Kidney epithelial cell (primary cell): ENCODE results near the gene C22orf31. TPM values are rescaled to one million over a fixed set of nuclear protein-coding genes. Genes with fewer than 3 reads are reported as not detected.

Source experiments
- DNase-seq: peaks from one replicate; pipeline ENCODE4 v3.0.0-alpha.2; 2010; ENCODE audit warnings: low read depth
- H3K27me3 ChIP-seq: 2 replicates; pipeline ENCODE4 v1.6.0; 2011; ENCODE audit warnings: low read length; ENCODE audit not compliant: control insufficient read depth, insufficient read depth
- H3K36me3 ChIP-seq: 2 replicates; pipeline ENCODE4 v1.5.1; 2011; ENCODE audit warnings: low read length; ENCODE audit not compliant: control insufficient read depth, insufficient read depth
- H3K4me3 ChIP-seq: 2 replicates; pipeline ENCODE4 v1.5.1; 2011; ENCODE audit warnings: low read depth, mild to moderate bottlenecking, control low read depth, low read length
- total RNA-seq: library from RNA; depleted of rRNA; stranded (reverse); fragments of >200 nt; gene quantifications from 2 replicates; pipeline ENCODE4 v1.2.3, GENCODE V29; 2015
- TF ChIP-seq, protein P1 (sequence below): IDR thresholded peaks from 2 replicates; pipeline ENCODE4 v1.5.1; 2011; ENCODE audit warnings: mild to moderate bottlenecking, moderate library complexity, low read length, control low read depth, inconsistent platforms; ENCODE audit not compliant: insufficient read depth, poor library complexity, severe bottlenecking

C22orf31 gene
- total RNA-seq, 1 donor from 2014 or later: not detected

DNA sequence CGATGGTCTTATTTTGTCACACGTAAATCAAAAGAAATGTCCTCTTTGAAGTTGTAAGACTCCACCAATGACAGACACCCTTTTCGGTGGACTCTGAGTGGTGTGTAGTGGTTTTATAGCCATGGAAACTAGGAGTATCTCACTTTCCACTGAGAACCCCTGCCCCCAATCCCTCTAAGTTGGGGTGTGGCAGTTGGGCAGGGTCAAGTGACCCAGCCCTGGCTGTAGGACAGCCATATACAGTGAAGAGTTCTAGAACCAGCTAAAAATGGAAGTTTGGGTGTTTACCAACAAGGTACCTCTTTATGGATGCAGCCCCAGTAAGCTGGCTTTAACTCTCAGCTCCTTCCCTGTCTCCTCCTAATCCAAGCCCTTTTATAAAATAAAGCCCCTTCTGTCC, 5.2 kb downstream of the C22orf31 start:
- H3K27me3 ChIP-seq: no peaks in the 10 kb centered on the region
- TF ChIP-seq, protein P1, sequence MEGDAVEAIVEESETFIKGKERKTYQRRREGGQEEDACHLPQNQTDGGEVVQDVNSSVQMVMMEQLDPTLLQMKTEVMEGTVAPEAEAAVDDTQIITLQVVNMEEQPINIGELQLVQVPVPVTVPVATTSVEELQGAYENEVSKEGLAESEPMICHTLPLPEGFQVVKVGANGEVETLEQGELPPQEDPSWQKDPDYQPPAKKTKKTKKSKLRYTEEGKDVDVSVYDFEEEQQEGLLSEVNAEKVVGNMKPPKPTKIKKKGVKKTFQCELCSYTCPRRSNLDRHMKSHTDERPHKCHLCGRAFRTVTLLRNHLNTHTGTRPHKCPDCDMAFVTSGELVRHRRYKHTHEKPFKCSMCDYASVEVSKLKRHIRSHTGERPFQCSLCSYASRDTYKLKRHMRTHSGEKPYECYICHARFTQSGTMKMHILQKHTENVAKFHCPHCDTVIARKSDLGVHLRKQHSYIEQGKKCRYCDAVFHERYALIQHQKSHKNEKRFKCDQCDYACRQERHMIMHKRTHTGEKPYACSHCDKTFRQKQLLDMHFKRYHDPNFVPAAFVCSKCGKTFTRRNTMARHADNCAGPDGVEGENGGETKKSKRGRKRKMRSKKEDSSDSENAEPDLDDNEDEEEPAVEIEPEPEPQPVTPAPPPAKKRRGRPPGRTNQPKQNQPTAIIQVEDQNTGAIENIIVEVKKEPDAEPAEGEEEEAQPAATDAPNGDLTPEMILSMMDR: no peak

DNA sequence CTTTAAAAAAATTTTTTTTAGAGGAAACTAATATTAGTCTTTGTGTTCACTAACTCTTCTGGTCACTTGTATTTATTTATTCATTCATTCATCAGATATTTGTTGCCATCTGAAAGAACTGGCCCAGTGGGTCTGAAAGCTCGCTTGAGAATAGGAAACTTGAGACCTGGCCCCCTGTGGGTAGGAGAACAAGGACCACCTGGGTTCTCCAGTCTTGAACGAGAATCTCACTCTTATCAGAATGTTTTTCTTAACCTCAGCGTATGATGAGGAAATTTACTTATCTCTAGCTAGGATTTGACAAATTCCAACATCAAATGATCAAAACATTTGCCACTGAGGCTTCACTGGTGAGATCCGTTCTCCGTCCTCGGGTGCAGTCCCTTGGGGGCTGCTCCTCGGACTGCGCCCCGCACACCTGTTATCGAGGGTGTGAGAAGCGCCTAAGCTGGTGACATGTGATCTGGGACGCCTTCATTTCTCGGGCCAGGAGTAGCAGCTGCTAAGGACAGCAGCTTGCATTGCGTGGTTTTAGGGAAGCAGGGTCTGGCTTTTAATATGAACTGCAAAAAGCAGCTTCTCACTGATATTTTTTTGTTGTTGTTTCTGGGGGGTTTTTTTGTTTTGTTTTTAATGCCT, 6.3 kb downstream of the C22orf31 start:
- Histone ChIP-seq H3K27me3 (no peaks in the 10 kb centered on the region), H3K36me3 (no peaks in the 10 kb centered on the region), H3K4me3 (no peak overlapping the region)
- TF ChIP-seq, protein P1: no peak
- no peak for DNase-seq

More for the DNA sequence above, 5.2 kb downstream of the C22orf31 start:
- Histone ChIP-seq H3K36me3 (no peaks in the 10 kb centered on the region), H3K4me3 (no peak overlapping the region)
- DNase-seq: no peak

DNA sequence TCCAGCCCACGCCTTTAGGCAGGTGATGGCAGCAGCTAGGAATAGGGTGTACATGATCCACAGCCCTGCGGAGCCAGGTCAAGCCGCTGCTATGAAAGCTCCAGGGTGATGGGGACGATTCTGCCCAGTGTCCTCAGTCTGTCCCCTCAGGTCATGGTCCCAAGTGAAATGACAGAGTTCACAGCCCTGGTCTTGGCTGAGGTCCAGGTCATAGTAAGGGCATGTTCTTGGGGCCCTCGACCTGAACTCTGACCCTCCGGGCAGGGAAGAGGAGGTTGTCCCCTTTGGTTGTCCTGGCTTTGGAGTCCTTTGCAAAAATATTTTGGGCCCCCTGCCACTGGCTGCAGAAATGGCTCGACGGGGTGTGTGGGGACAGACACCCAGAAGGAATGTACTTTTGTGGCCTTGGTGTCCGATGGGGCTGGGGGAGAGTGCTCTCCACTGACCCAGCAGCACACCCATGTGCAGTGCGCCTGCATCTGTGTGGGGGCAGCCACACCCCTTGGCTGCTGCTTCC, 7.3 kb downstream of the C22orf31 start:
- TF ChIP-seq, protein P1: no peak
- peaks cover 1% of the 10 kb centered on the region for H3K36me3 ChIP-seq
- H3K4me3 ChIP-seq: no peak overlapping the region
- no peak for DNase-seq
- no peaks in the 10 kb centered on the region for H3K27me3 ChIP-seq

DNA sequence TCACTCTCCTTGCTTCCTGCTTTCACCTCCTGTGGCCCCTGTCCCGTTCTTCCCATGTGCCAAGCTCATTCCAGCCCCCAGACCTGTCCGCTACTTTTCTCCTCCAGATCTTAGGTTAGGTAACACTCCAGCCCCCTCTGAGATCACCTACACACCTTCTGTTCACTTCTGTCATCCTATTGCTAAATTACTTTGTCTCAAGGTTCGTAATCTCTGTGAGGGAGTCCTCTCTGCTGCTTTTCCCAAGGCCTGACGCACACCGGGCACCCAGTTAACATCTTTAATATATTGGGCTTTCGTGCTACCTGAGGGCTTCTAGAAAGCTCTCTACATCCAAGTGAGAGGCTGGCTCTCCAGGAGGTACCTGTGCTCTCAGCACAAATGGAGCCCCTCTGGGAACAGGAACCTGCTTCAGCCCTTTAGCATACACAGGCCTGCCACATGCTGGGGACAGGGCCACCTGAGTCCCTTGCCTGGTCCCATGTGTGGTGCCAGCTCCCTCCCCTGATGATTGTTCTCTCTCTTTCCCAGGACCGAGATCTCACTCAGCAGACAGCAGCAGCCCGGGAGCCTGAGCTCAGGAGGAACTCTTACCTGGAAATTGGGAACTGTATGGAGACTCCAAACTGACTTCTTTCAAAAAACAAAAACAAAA, 8.5 kb downstream of the C22orf31 start:
- Histone ChIP-seq H3K4me3 (no peak overlapping the region), H3K27me3 (no peaks in the 10 kb centered on the region), H3K36me3 (peaks cover 8% of the 10 kb centered on the region)
- TF ChIP-seq, protein P1: no peak
- no peak for DNase-seq

DNA sequence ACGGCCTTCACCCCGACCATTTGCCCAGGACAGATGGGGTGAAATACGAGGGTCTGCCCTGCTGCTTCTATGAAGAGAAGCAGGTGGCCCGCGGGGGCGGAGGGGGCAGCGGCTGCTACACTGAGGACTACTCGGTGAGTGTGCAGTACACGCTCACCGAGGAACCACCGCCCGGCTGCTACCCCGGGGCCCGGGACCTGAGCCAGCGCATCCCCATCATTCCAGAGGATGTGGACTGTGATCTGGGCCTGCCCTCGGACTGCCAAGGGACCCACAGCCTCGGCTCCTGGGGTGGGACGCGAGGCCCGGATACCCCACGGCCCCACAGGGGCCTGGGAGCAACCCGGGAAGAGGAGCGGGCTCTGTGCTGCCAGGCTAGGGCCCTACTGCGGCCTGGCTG, 11.2 kb downstream of the C22orf31 start:
- Histone ChIP-seq H3K27me3 (no peaks in the 10 kb centered on the region), H3K36me3 (peaks cover 8% of the 10 kb centered on the region), H3K4me3 (no peak overlapping the region)
- TF ChIP-seq, protein P1: no peak
- no peak for DNase-seq
